ENCODE data around the gene TCEANC2.

The TCEANC2 gene

DNA sequence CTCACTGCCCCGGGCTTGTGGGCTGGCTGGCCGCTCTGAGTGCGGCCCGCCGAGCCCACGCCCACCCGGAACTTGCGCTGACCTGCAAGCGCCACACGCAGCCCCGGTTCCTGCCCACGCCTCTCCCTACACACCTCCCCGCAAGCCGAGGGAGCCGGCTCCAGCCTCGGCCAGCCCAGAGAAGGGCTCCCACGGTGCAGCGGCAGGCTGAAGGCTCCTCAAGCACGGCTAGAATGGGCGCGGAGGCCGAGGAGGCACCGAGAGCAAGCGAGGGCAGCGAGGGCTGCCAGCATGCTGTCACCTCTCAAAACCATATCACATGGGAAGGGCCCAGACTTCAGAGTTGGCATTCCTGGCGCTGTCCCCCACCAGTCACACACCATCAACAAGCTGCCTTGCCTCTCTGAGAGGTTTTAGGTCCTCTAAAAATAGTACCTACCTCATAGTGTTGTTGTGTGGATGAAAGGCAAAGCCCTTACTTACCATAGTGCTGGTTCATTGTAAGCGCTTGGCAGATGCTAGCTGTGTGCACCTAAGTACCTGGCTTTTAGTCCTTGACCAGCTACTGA lies 48.8 kb upstream of the TCEANC2 start (continued):
- TF ChIP-seq ARNTL (CRISPR knock-in tag; IDR thresholded peaks at IDR 0.05; ENCODE audit: borderline replicate concordance, low read depth) = no peak

DNA sequence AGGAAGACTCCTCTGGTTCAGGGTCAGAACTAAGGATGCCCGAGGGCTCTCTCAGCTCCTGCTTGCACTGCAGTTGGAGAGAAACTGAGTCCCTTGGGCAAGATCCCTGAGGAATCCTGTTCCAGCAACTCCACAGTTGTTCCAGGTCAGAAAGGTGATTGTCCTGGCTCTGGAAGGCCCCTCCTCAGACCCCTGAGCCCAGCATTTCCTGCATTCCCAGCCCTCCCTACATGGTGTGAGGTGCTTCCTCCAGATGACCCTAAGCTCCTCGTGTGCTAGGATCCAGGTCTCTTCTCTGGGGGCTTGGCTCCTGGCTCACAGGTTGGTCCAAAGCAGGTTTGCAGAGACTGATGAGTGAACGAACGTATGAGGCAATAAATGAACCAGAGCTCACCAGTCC lies 46.9 kb upstream of the TCEANC2 start:
- no peak for ATAC-seq
- TF ChIP-seq OSR1 (CRISPR knock-in tag; IDR thresholded peaks at IDR 0.05) (no peak), BACH2 (CRISPR knock-in tag; IDR thresholded peaks at IDR 0.05; ENCODE audit: borderline replicate concordance) (no peak), TOX (CRISPR knock-in tag; IDR thresholded peaks at IDR 0.05; ENCODE audit: borderline replicate concordance) (no peak), SNAI2 (CRISPR knock-in tag; IDR thresholded peaks at IDR 0.05) (no peak), CSDC2 (CRISPR knock-in tag; IDR thresholded peaks at IDR 0.05) (no peak), ZNF70 (CRISPR knock-in tag; IDR thresholded peaks at IDR 0.05) (no peak), RARB (CRISPR knock-in tag; IDR thresholded peaks at IDR 0.05) (no peak), TCF4 (CRISPR knock-in tag; IDR thresholded peaks at IDR 0.05; ENCODE audit: borderline replicate concordance) (no peak), ESRRG (CRISPR knock-in tag; IDR thresholded peaks at IDR 0.05) (no peak)
- TF ChIP-seq, protein P1, sequence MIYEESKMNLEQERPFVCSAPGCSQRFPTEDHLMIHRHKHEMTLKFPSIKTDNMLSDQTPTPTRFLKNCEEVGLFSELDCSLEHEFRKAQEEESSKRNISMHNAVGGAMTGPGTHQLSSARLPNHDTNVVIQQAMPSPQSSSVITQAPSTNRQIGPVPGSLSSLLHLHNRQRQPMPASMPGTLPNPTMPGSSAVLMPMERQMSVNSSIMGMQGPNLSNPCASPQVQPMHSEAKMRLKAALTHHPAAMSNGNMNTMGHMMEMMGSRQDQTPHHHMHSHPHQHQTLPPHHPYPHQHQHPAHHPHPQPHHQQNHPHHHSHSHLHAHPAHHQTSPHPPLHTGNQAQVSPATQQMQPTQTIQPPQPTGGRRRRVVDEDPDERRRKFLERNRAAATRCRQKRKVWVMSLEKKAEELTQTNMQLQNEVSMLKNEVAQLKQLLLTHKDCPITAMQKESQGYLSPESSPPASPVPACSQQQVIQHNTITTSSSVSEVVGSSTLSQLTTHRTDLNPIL (CRISPR knock-in tag; IDR thresholded peaks at IDR 0.05; ENCODE audit: low read depth) = no peak
- TF ChIP-seq, protein P2, sequence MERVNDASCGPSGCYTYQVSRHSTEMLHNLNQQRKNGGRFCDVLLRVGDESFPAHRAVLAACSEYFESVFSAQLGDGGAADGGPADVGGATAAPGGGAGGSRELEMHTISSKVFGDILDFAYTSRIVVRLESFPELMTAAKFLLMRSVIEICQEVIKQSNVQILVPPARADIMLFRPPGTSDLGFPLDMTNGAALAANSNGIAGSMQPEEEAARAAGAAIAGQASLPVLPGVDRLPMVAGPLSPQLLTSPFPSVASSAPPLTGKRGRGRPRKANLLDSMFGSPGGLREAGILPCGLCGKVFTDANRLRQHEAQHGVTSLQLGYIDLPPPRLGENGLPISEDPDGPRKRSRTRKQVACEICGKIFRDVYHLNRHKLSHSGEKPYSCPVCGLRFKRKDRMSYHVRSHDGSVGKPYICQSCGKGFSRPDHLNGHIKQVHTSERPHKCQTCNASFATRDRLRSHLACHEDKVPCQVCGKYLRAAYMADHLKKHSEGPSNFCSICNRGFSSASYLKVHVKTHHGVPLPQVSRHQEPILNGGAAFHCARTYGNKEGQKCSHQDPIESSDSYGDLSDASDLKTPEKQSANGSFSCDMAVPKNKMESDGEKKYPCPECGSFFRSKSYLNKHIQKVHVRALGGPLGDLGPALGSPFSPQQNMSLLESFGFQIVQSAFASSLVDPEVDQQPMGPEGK (CRISPR knock-in tag; IDR thresholded peaks at IDR 0.05; ENCODE audit: borderline replicate concordance) = no peak

DNA sequence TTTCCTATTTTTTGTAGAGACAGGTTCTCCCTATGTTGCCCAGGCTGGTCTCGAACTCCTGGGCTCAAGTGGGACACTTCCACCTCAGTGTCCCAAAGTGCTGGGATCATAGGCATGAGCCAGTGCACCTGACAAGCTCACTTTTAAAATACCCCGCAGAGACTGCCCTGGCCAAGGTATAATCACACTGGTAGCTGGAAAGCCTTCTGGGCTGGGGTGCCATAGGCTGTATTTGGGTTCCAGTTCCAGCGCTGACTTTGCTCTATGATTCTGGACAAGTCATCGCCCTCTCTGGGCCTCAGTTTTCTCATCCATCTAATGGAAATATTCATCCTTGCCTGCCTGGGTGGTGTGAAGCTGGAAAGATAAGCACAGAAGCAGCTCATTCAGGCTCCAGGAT lies 45.8 kb upstream of the TCEANC2 start:
- no peak for ATAC-seq
- TF ChIP-seq ARNTL (CRISPR knock-in tag; IDR thresholded peaks at IDR 0.05; ENCODE audit: borderline replicate concordance, low read depth) (no peak), PPARA (CRISPR knock-in tag; IDR thresholded peaks at IDR 0.05; ENCODE audit: borderline replicate concordance) (no peak), ZNF565 (CRISPR knock-in tag; conservative IDR thresholded peaks at IDR 0.05; ENCODE audit: low read depth) (no peak), RARB (CRISPR knock-in tag; IDR thresholded peaks at IDR 0.05) (no peak), BACH2 (CRISPR knock-in tag; IDR thresholded peaks at IDR 0.05; ENCODE audit: borderline replicate concordance) (no peak), ISL1 (CRISPR knock-in tag; IDR thresholded peaks at IDR 0.05) (no peak), SNAI2 (CRISPR knock-in tag; IDR thresholded peaks at IDR 0.05) (no peak), ZFP30 (CRISPR knock-in tag; IDR thresholded peaks at IDR 0.05) (no peak)
- TF ChIP-seq, protein P3, sequence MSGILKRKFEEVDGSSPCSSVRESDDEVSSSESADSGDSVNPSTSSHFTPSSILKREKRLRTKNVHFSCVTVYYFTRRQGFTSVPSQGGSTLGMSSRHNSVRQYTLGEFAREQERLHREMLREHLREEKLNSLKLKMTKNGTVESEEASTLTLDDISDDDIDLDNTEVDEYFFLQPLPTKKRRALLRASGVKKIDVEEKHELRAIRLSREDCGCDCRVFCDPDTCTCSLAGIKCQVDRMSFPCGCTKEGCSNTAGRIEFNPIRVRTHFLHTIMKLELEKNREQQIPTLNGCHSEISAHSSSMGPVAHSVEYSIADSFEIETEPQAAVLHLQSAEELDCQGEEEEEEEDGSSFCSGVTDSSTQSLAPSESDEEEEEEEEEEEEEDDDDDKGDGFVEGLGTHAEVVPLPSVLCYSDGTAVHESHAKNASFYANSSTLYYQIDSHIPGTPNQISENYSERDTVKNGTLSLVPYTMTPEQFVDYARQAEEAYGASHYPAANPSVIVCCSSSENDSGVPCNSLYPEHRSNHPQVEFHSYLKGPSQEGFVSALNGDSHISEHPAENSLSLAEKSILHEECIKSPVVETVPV (CRISPR knock-in tag; IDR thresholded peaks at IDR 0.05) = no peak
- TF ChIP-seq, protein P1 (CRISPR knock-in tag; IDR thresholded peaks at IDR 0.05; ENCODE audit: low read depth) = no peak
- TF ChIP-seq, protein P2 (CRISPR knock-in tag; IDR thresholded peaks at IDR 0.05; ENCODE audit: borderline replicate concordance) = no peak

DNA sequence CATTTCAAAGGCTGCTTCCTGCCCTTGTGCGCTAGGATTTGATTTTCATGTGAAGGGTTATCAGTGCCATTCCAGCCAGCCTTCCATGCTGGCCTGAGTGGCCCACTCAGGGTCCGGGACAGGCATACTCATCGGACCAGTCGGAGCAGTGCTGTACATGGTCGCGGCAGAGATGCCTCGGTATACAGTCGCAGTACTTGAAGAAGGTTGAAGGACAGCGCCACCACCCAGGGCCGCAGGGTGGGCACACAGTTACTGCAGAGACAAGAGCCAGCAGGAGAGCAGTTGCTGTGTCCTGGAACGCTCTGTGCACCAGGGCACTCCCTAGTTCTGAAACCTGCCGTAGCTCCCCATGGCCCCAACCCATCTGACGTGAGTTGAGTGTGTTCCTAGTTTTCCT lies 44.5 kb upstream of the TCEANC2 start:
- ATAC-seq = no peak
- TF ChIP-seq, protein P2 (CRISPR knock-in tag; IDR thresholded peaks at IDR 0.05; ENCODE audit: borderline replicate concordance) = no peak
- TF ChIP-seq, protein P4, sequence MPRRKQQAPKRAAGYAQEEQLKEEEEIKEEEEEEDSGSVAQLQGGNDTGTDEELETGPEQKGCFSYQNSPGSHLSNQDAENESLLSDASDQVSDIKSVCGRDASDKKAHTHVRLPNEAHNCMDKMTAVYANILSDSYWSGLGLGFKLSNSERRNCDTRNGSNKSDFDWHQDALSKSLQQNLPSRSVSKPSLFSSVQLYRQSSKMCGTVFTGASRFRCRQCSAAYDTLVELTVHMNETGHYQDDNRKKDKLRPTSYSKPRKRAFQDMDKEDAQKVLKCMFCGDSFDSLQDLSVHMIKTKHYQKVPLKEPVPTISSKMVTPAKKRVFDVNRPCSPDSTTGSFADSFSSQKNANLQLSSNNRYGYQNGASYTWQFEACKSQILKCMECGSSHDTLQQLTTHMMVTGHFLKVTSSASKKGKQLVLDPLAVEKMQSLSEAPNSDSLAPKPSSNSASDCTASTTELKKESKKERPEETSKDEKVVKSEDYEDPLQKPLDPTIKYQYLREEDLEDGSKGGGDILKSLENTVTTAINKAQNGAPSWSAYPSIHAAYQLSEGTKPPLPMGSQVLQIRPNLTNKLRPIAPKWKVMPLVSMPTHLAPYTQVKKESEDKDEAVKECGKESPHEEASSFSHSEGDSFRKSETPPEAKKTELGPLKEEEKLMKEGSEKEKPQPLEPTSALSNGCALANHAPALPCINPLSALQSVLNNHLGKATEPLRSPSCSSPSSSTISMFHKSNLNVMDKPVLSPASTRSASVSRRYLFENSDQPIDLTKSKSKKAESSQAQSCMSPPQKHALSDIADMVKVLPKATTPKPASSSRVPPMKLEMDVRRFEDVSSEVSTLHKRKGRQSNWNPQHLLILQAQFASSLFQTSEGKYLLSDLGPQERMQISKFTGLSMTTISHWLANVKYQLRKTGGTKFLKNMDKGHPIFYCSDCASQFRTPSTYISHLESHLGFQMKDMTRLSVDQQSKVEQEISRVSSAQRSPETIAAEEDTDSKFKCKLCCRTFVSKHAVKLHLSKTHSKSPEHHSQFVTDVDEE (CRISPR knock-in tag; IDR thresholded peaks at IDR 0.05) = no peak
- no peak for TF ChIP-seq RARB (CRISPR knock-in tag; IDR thresholded peaks at IDR 0.05)
- TF ChIP-seq ZNF565 (CRISPR knock-in tag; conservative IDR thresholded peaks at IDR 0.05; ENCODE audit: low read depth) = no peak
- TF ChIP-seq GLIS3 (CRISPR knock-in tag; IDR thresholded peaks at IDR 0.05) = no peak
- TF ChIP-seq ZFP30 (CRISPR knock-in tag; IDR thresholded peaks at IDR 0.05) = no peak
- TF ChIP-seq ZNF8 (CRISPR knock-in tag; IDR thresholded peaks at IDR 0.05) = no peak
- TF ChIP-seq, protein P1 (CRISPR knock-in tag; IDR thresholded peaks at IDR 0.05; ENCODE audit: low read depth) = no peak
- TF ChIP-seq PPARA (CRISPR knock-in tag; IDR thresholded peaks at IDR 0.05; ENCODE audit: borderline replicate concordance) = no peak
- TF ChIP-seq BACH2 (CRISPR knock-in tag; IDR thresholded peaks at IDR 0.05; ENCODE audit: borderline replicate concordance) = no peak
- no peak for TF ChIP-seq TCF4 (CRISPR knock-in tag; IDR thresholded peaks at IDR 0.05; ENCODE audit: borderline replicate concordance)
- TF ChIP-seq CSDC2 (CRISPR knock-in tag; IDR thresholded peaks at IDR 0.05) = no peak

All from SK-N-SH treated with all-trans-retinoic acid at 6 μM for 48 hours (cell line).